SK-N-SH (cell line): ENCODE results near the gene C19orf44. TPM values are rescaled to one million over a fixed set of nuclear protein-coding genes. Genes with fewer than 3 reads are reported as not detected.

Experiments
- CTCF ChIA-PET: fragments of 300-600, 350-600 bp; formaldehyde crosslinking; extraction: SDS; loops from one replicate; lab custom pipeline; 2021; lab: Yijun Ruan, JAX
- POLR2A ChIA-PET: fragments of 350-600 bp; sonication (Branson Sonifier 250); formaldehyde crosslinking; extraction: SDS; loops from one replicate; lab custom pipeline; 2020; ENCODE audit warnings: antibody characterized with exemption, inconsistent platforms; lab: Yijun Ruan, JAX
- DNase-seq: peaks from one replicate; pipeline ENCODE4 v3.0.0; 2012
- H2AFZ ChIP-seq: fragments of 200-600 bp; sonication (generic); 2 replicates; pipeline ENCODE4 v1.8.1; 2016; ENCODE audit warnings: antibody characterized with exemption, mild to moderate bottlenecking, low read depth
- H3F3A ChIP-seq: fragments of 200-600 bp; sonication (generic); replicated peaks from 2 replicates; pipeline ENCODE3; 2016; ENCODE audit warnings: antibody characterized with exemption, mild to moderate bottlenecking; ENCODE audit not compliant: insufficient read depth
- H3K27ac ChIP-seq, 2 experiments: fragments of 200-500 bp in 1 of 2; fragments of 200-600 bp in 1 of 2; sonication (Bioruptor generic) in 1 of 2; sonication (generic), shearing (Covaris generic) in 1 of 2; 2 replicates each; pipeline versions ENCODE4 v1.5.1 to v1.6.1; 2014 to 2016; ENCODE audit warnings: low read depth in 2 of 2, inconsistent platforms in 1 of 2, low read length in 1 of 2, mild to moderate bottlenecking in 1 of 2, mixed read lengths in 1 of 2
- H3K27me3 ChIP-seq: fragments of 200-600 bp; sonication (generic), shearing (Covaris generic); 2 replicates; pipeline ENCODE4 v1.6.1; 2016; ENCODE audit warnings: mixed run types; ENCODE audit not compliant: insufficient read depth
- H3K36me3 ChIP-seq, 2 experiments: fragments of 200-500 bp in 1 of 2; fragments of 200-600 bp in 1 of 2; sonication (Bioruptor generic) in 1 of 2; sonication (generic) in 1 of 2; replicated peaks in 1 of 2; 2 replicates each; pipeline versions ENCODE3 to v1.5.1; 2014 to 2016; ENCODE audit warnings: low read length in 1 of 2, mild to moderate bottlenecking in 1 of 2; ENCODE audit not compliant: insufficient read depth in 2 of 2, control insufficient read depth in 1 of 2
- H3K4me1 ChIP-seq, 2 experiments: fragments of 200-500 bp in 1 of 2; fragments of 200-600 bp in 1 of 2; sonication (Bioruptor generic) in 1 of 2; sonication (generic), shearing (Covaris generic) in 1 of 2; 2 replicates each; pipeline versions ENCODE4 v1.5.1 to v1.6.1; 2014 to 2016; ENCODE audit warnings: low read depth in 1 of 2, low read length in 1 of 2, mixed run types in 1 of 2; ENCODE audit not compliant: insufficient read depth in 2 of 2, control insufficient read depth in 1 of 2
- H3K4me2 ChIP-seq: fragments of 200-600 bp; sonication (generic), shearing (Covaris generic); 2 replicates; pipeline ENCODE4 v1.6.1; 2017; ENCODE audit warnings: mixed run types
- H3K4me3 ChIP-seq, 2 experiments: fragments of 200-500 bp in 1 of 2; fragments of 200-600 bp in 1 of 2; sonication (Bioruptor generic) in 1 of 2; sonication (generic), shearing (Covaris generic) in 1 of 2; 2 replicates each; pipeline versions ENCODE4 v1.5.1 to v1.8.1; 2014 to 2016; ENCODE audit warnings: low read depth in 2 of 2, inconsistent platforms in 1 of 2, low read length in 1 of 2, mild to moderate bottlenecking in 1 of 2, mixed read lengths in 1 of 2, moderate library complexity in 1 of 2
- H3K79me2 ChIP-seq: fragments of 200-600 bp; sonication (generic); 2 replicates; pipeline ENCODE4 v1.8.1; 2017; ENCODE audit warnings: mild to moderate bottlenecking; ENCODE audit not compliant: insufficient read depth
- H3K9ac ChIP-seq: fragments of 200-600 bp; sonication (generic); 2 replicates; pipeline ENCODE4 v1.6.1; 2017; ENCODE audit warnings: mixed run types
- H3K9me2 ChIP-seq: fragments of 200-600 bp; sonication (generic); 2 replicates; pipeline ENCODE4 v1.6.1; 2017; ENCODE audit warnings: mixed run types
- H3K9me3 ChIP-seq: fragments of 200-600 bp; sonication (generic); 2 replicates; pipeline ENCODE4 v1.6.1; 2017; ENCODE audit warnings: mixed run types, mild to moderate bottlenecking, moderate library complexity
- H4K20me1 ChIP-seq: fragments of 200-600 bp; sonication (generic); 2 replicates; pipeline ENCODE4 v1.6.1; 2017; ENCODE audit warnings: mild to moderate bottlenecking, mixed run types; ENCODE audit not compliant: insufficient read depth
- CTCF ChIP-seq: fragments of 200-600 bp; sonication (generic); IDR thresholded peaks from 2 replicates; pipeline ENCODE4 v1.6.1; 2017; ENCODE audit warnings: antibody characterized with exemption, mild to moderate bottlenecking, moderate library complexity
- ELF1 ChIP-seq: IDR thresholded peaks from 2 replicates; pipeline ENCODE4 v1.4.0; 2012
- FOSL2 ChIP-seq: IDR thresholded peaks from 2 replicates; pipeline ENCODE4 v1.4.0; 2012; ENCODE audit warnings: low read depth, mild to moderate bottlenecking, moderate library complexity, borderline replicate concordance
- MAX ChIP-seq: IDR thresholded peaks from 2 replicates; pipeline ENCODE4 v1.4.0; 2012; ENCODE audit warnings: low read depth
- MXI1 ChIP-seq: IDR thresholded peaks from 2 replicates; pipeline ENCODE4 v1.6.1; 2012; ENCODE audit warnings: mild to moderate bottlenecking, low read depth, low read length, improper control_type of control experiment
- NFIC ChIP-seq: IDR thresholded peaks from 2 replicates; pipeline ENCODE4 v1.4.0; 2012; ENCODE audit warnings: borderline replicate concordance
- REST ChIP-seq: IDR thresholded peaks from 2 replicates; pipeline ENCODE4 v1.6.1; 2012; ENCODE audit warnings: mild to moderate bottlenecking, low read depth, low read length, moderate library complexity
- RFX5 ChIP-seq: IDR thresholded peaks from 2 replicates; pipeline ENCODE4 v1.6.1; 2012; ENCODE audit warnings: mild to moderate bottlenecking, improper control_type of control experiment, low read length
- RXRA ChIP-seq: IDR thresholded peaks from 2 replicates; pipeline ENCODE4 v1.4.0; 2012; ENCODE audit warnings: low read depth, mild to moderate bottlenecking, borderline replicate concordance
- SIN3A ChIP-seq: IDR thresholded peaks from 2 replicates; pipeline ENCODE4 v1.6.1; 2012; ENCODE audit warnings: low read depth, mild to moderate bottlenecking, low read length, moderate library complexity, borderline replicate concordance
- USF2 ChIP-seq: fragments of 150-350 bp; IDR thresholded peaks from 2 replicates; pipeline ENCODE4 v1.6.1; 2017; ENCODE audit warnings: antibody characterized with exemption, low read length, low read depth, borderline replicate concordance
- ZBTB33 ChIP-seq: IDR thresholded peaks from 2 replicates; pipeline ENCODE4 v1.4.0; 2012; ENCODE audit warnings: low read depth, borderline replicate concordance
- WGBS: methylation state at CpG from one replicate; pipeline ENCODE4 v1.1.6; 2017; ENCODE audit warnings: low lambda C conversion rate; 5-methylcytosine and 5-hydroxymethylcytosine counted together
- polyA plus RNA-seq, 3 experiments: library from polyadenylated mRNA; depleted of rRNA; stranded (reverse); fragments of >200 nt; gene quantifications; 2 replicates each; pipeline ENCODE4 v1.2.3, GENCODE V29; 2012

The C19orf44 gene
- polyA plus RNA-seq, 1 of the 3 experiments (the other 2 are of a cell fraction) = 6.0 TPM

GRCh38 chr19:16541526-16542044 is 45.4 kb downstream of the C19orf44 start:
- peaks cover 86% of the 10 kb centered on the region for H3K79me2 ChIP-seq
- peaks cover 8% of the 10 kb centered on the region for H3F3A ChIP-seq
- H4K20me1 ChIP-seq = peaks cover 50% of the 10 kb centered on the region
- ChIA-PET POLR2A (interaction anchor here (0.6 kb wide), 1 partner anchor 285 kb away, joined by 3 read pairs; no protein-coding TSS in a partner anchor), CTCF (interaction anchor here (0.7 kb wide), 1 partner anchor 16 kb away, joined by 3 read pairs; no protein-coding TSS in a partner anchor)
- H3K27me3 ChIP-seq = no peaks in the 10 kb centered on the region
- peak overlapping the region; percentile 75 to 99 for H3K4me3 ChIP-seq
- peak overlapping the region; percentile 68; the same call in 1 of the 2 replicates for H2AFZ ChIP-seq
- H3K9me2 ChIP-seq = no peaks in the 10 kb centered on the region
- TF ChIP-seq FOSL2 (no peak), USF2 (no peak), NFIC (no peak), REST (no peak), MXI1 (no peak; the same call in 1 of the 2 replicates), CTCF (no peak), SIN3A (no peak), MAX (no peak), ZBTB33 (no peak), RFX5 (no peak), ELF1 (no peak), RXRA (no peak)
- H3K9ac ChIP-seq = peak overlapping the region; percentile 95
- H3K4me1 ChIP-seq = peaks cover 14 to 15% of the 10 kb centered on the region in 2 experiments; a peak in 2 of 4 replicates
- WGBS = 3% methylated on average over 22 of the region's 29 CpGs
- peak overlapping the region; percentile 98 for H3K4me2 ChIP-seq
- H3K36me3 ChIP-seq = peaks cover 12 to 20% of the 10 kb centered on the region in 2 experiments
- DNase-seq = peak; percentile 46
- peak overlapping the region; percentile 72 to 88 for H3K27ac ChIP-seq
- H3K9me3 ChIP-seq = no peaks in the 10 kb centered on the region
